SIG-M5 (cell line): ENCODE results near the gene DNAJC5G.

Experiments used
- DNase-seq: peaks from one replicate; lab custom pipeline; 2025; lab: John Stamatoyannopoulos, UW

Gene DNAJC5G

GRCh38 chr2:27275211-27276150 is at the start of gene DNAJC5G:
Gene DNAJC5G (plus strand): TSS chr2:27275433. CDS start chr2:27276729, 1,296 bp downstream.
- no peak for DNase-seq

- DNase-seq = no peak
Measured at GRCh38 chr2:27225526-27225925, 49.7 kb upstream of the DNAJC5G start.

- no peak for DNase-seq
Measured at GRCh38 chr2:27227501-27227900, 47.7 kb upstream of the DNAJC5G start.

- no peak for DNase-seq
Measured at GRCh38 chr2:27231921-27232320, 43.3 kb upstream of the DNAJC5G start.

GRCh38 chr2:27233341-27233740 is 41.9 kb upstream of the DNAJC5G start:
- DNase-seq = no peak

- no peak for DNase-seq
Measured at GRCh38 chr2:27236136-27236535, 39.1 kb upstream of the DNAJC5G start.

GRCh38 chr2:27236626-27237025 is 38.6 kb upstream of the DNAJC5G start:
- DNase-seq = no peak

- no peak for DNase-seq
Measured at GRCh38 chr2:27237341-27237945, 37.8 kb upstream of the DNAJC5G start.

- no peak for DNase-seq
Measured at GRCh38 chr2:27238976-27239375, 36.3 kb upstream of the DNAJC5G start.

GRCh38 chr2:27240406-27240805 is 34.8 kb upstream of the DNAJC5G start:
- no peak for DNase-seq

- DNase-seq = no peak
Measured at GRCh38 chr2:27241761-27242613, 33.2 kb upstream of the DNAJC5G start.

GRCh38 chr2:27242614-27242951 is 32.6 kb upstream of the DNAJC5G start:
- no peak for DNase-seq

GRCh38 chr2:27243391-27244130 is 31.7 kb upstream of the DNAJC5G start:
- DNase-seq = no peak

GRCh38 chr2:27245116-27245515 is 30.1 kb upstream of the DNAJC5G start:
- DNase-seq = no peak

- no peak for DNase-seq
Measured at GRCh38 chr2:27245626-27246025, 29.6 kb upstream of the DNAJC5G start.

GRCh38 chr2:27247893-27248292 is 27.3 kb upstream of the DNAJC5G start:
- no peak for DNase-seq

GRCh38 chr2:27249159-27249890 is 25.9 kb upstream of the DNAJC5G start:
- no peak for DNase-seq

GRCh38 chr2:27249891-27250651 is 25.2 kb upstream of the DNAJC5G start:
- DNase-seq = no peak

- no peak for DNase-seq
Measured at GRCh38 chr2:27250652-27251379, 24.4 kb upstream of the DNAJC5G start.

GRCh38 chr2:27251766-27252165 is 23.5 kb upstream of the DNAJC5G start:
- DNase-seq = no peak
